Nephron (organoid): ENCODE results near the gene PURA.

Experiments used
- H3K27ac Mint-ChIP-seq, 3 experiments: 2 replicates each; pipeline ENCODE4 v1.8.0; 2020; ENCODE audit warnings: mixed read lengths in 3 of 3, mild to moderate bottlenecking in 2 of 3, moderate library complexity in 1 of 3
- H3K27me3 Mint-ChIP-seq: 2 replicates; pipeline ENCODE4 v1.8.0; 2021; ENCODE audit warnings: low read depth, mild to moderate bottlenecking, moderate library complexity, mixed read lengths
- H3K36me3 Mint-ChIP-seq: 2 replicates; pipeline ENCODE4 v1.8.0; 2020; ENCODE audit warnings: low read depth, mixed read lengths
- H3K4me1 Mint-ChIP-seq: 2 replicates; pipeline ENCODE4 v1.8.0; 2020; ENCODE audit warnings: mixed read lengths
- H3K4me3 Mint-ChIP-seq, 3 experiments: 2 replicates each; pipeline ENCODE4 v1.8.0; 2020; ENCODE audit warnings: mild to moderate bottlenecking in 3 of 3, mixed read lengths in 3 of 3, moderate library complexity in 2 of 3
- H3K9me3 Mint-ChIP-seq: 2 replicates; pipeline ENCODE4 v1.8.0; 2020; ENCODE audit warnings: mixed read lengths
- CTCF ChIP-seq, 3 experiments: fragments of 200-600 bp; sonication (generic); IDR thresholded peaks; one replicate each; pipeline ENCODE4 v1.5.0; 2021; ENCODE audit warnings: antibody characterized with exemption in 3 of 3; ENCODE audit not compliant: unreplicated experiment in 3 of 3

Gene PURA

GRCh38 chr5:140147460-140147859 lies 33.6 kb downstream of the PURA start:
- H3K36me3 Mint-ChIP-seq = no peaks in the 10 kb centered on the region
- no peak for TF ChIP-seq CTCF (IDR thresholded peaks at IDR 0.05; ENCODE audit: unreplicated experiment in 3 of 3)
- no peaks in the 10 kb centered on the region for H3K4me1 Mint-ChIP-seq
- H3K9me3 Mint-ChIP-seq = no peaks in the 10 kb centered on the region
- H3K4me3 Mint-ChIP-seq = no peak overlapping the region
- H3K27me3 Mint-ChIP-seq = peaks cover 87% of the 10 kb centered on the region
- no peak overlapping the region for H3K27ac Mint-ChIP-seq

GRCh38 chr5:140148508-140148907 lies 34.6 kb downstream of the PURA start:
- H3K36me3 Mint-ChIP-seq = no peaks in the 10 kb centered on the region
- H3K27me3 Mint-ChIP-seq = peaks cover 84% of the 10 kb centered on the region
- no peak overlapping the region for H3K27ac Mint-ChIP-seq
- no peaks in the 10 kb centered on the region for H3K4me1 Mint-ChIP-seq
- H3K9me3 Mint-ChIP-seq = no peaks in the 10 kb centered on the region
- H3K4me3 Mint-ChIP-seq = no peak overlapping the region
- no peak for TF ChIP-seq CTCF (IDR thresholded peaks at IDR 0.05; ENCODE audit: unreplicated experiment in 3 of 3)

- H3K4me3 Mint-ChIP-seq = no peak overlapping the region
- no peak overlapping the region for H3K27ac Mint-ChIP-seq
- H3K36me3 Mint-ChIP-seq = no peaks in the 10 kb centered on the region
- no peaks in the 10 kb centered on the region for H3K9me3 Mint-ChIP-seq
- no peak for TF ChIP-seq CTCF (IDR thresholded peaks at IDR 0.05; ENCODE audit: unreplicated experiment in 3 of 3)
- no peaks in the 10 kb centered on the region for H3K4me1 Mint-ChIP-seq
- H3K27me3 Mint-ChIP-seq = peaks cover 82% of the 10 kb centered on the region
Measured at GRCh38 chr5:140150201-140150600, 36.3 kb downstream of the PURA start.

- H3K27ac Mint-ChIP-seq = no peak overlapping the region
- no peak overlapping the region for H3K4me3 Mint-ChIP-seq
- no peak for TF ChIP-seq CTCF (IDR thresholded peaks at IDR 0.05; ENCODE audit: unreplicated experiment in 3 of 3)
- H3K9me3 Mint-ChIP-seq = no peaks in the 10 kb centered on the region
- no peaks in the 10 kb centered on the region for H3K36me3 Mint-ChIP-seq
- H3K4me1 Mint-ChIP-seq = no peaks in the 10 kb centered on the region
- H3K27me3 Mint-ChIP-seq = peaks cover 72% of the 10 kb centered on the region
Measured at GRCh38 chr5:140151144-140152021, 37.5 kb downstream of the PURA start.

- H3K36me3 Mint-ChIP-seq = no peaks in the 10 kb centered on the region
- no peak overlapping the region for H3K27ac Mint-ChIP-seq
- no peak overlapping the region for H3K4me3 Mint-ChIP-seq
- peaks cover 67% of the 10 kb centered on the region for H3K27me3 Mint-ChIP-seq
- H3K9me3 Mint-ChIP-seq = no peaks in the 10 kb centered on the region
- no peak for TF ChIP-seq CTCF (IDR thresholded peaks at IDR 0.05; ENCODE audit: unreplicated experiment in 3 of 3)
- peaks cover 5% of the 10 kb centered on the region for H3K4me1 Mint-ChIP-seq
Measured at GRCh38 chr5:140152022-140152999, 38.4 kb downstream of the PURA start.
